WTC11 (cell line): ENCODE measurements around the gene FRMD4A. TPM values are rescaled to one million over a fixed set of nuclear protein-coding genes. Genes with fewer than 3 reads are reported as not detected.

ENCODE experiments used
- ATAC-seq: fragments of 200-7000 bp; cut with Tn5 transposase; 2 replicates; pipeline ENCODE4 v1.10.0; 2021; ENCODE audit warnings: mild to moderate bottlenecking, moderate library complexity
- CTCF ChIA-PET: fragments of 300-600 bp; sonication (Branson Sonifier 250); formaldehyde crosslinking; loops from one replicate; lab custom pipeline; 2021; ENCODE audit warnings: antibody characterized with exemption; lab: Charles Lee
- POLR2A ChIA-PET: fragments of 350-600 bp; sonication (Branson Sonifier 250); formaldehyde crosslinking; loops from one replicate; lab custom pipeline; 2021; ENCODE audit warnings: antibody characterized with exemption; lab: Charles Lee
- DNase-seq: peaks from one replicate; pipeline ENCODE4 v3.0.0; 2021; ENCODE audit warnings: low spot score
- H3K27ac Mint-ChIP-seq: 2 replicates; pipeline ENCODE4 v1.8.0; 2021; ENCODE audit warnings: mixed read lengths
- H3K27me3 Mint-ChIP-seq: 2 replicates; pipeline ENCODE4 v1.8.0; 2021; ENCODE audit warnings: low read depth, mild to moderate bottlenecking, moderate library complexity, mixed read lengths
- H3K36me3 Mint-ChIP-seq: 2 replicates; pipeline ENCODE4 v1.8.0; 2021; ENCODE audit warnings: mixed read lengths
- H3K4me1 Mint-ChIP-seq: 2 replicates; pipeline ENCODE4 v1.8.0; 2022; ENCODE audit warnings: mixed read lengths
- H3K4me3 Mint-ChIP-seq: 2 replicates; pipeline ENCODE4 v1.8.0; 2021; ENCODE audit warnings: mild to moderate bottlenecking, moderate library complexity, mixed read lengths
- H3K9me3 Mint-ChIP-seq: 2 replicates; pipeline ENCODE4 v1.8.0; 2021; ENCODE audit warnings: mixed read lengths
- ATF3 ChIP-seq: sonication (generic); formaldehyde crosslinking; conservative IDR thresholded peaks from 2 replicates; pipeline ENCODE4 v1.8.1; 2022; ENCODE audit warnings: mild to moderate bottlenecking, missing genetic modification reagents
- EMX1 ChIP-seq: fragments of 250-450 bp; sonication (Bioruptor Pico); IDR thresholded peaks from 2 replicates; pipeline ENCODE4 v1.8.0; 2021; ENCODE audit warnings: mild to moderate bottlenecking
- ERG ChIP-seq: fragments of 250-450 bp; sonication (Bioruptor Pico); IDR thresholded peaks from 2 replicates; pipeline ENCODE4 v1.8.0; 2021; ENCODE audit warnings: mild to moderate bottlenecking
- HMGXB4 ChIP-seq: sonication (generic); formaldehyde crosslinking; IDR thresholded peaks from 2 replicates; pipeline ENCODE4 v1.8.1; 2023; ENCODE audit warnings: mild to moderate bottlenecking, moderate library complexity, missing genetic modification reagents
- JAZF1 ChIP-seq: fragments of 250-450 bp; sonication (Bioruptor Pico); IDR thresholded peaks from 2 replicates; pipeline ENCODE4 v1.9.0; 2021; ENCODE audit warnings: moderate library complexity, mild to moderate bottlenecking, inconsistent platforms
- KAT7 ChIP-seq: sonication (generic); formaldehyde crosslinking; IDR thresholded peaks from 2 replicates; pipeline ENCODE4 v1.8.1; 2023; ENCODE audit warnings: missing genetic modification reagents, mild to moderate bottlenecking, borderline replicate concordance
- MAX ChIP-seq: sonication (generic); formaldehyde crosslinking; IDR thresholded peaks from 2 replicates; pipeline ENCODE4 v1.8.0; 2022; ENCODE audit warnings: mild to moderate bottlenecking, missing genetic modification reagents
- NFATC4 ChIP-seq: fragments of 250-450 bp; sonication (Bioruptor Pico); IDR thresholded peaks from 2 replicates; pipeline ENCODE4 v1.9.0; 2021; ENCODE audit warnings: mild to moderate bottlenecking
- NR2C2 ChIP-seq: sonication (generic); formaldehyde crosslinking; IDR thresholded peaks from 2 replicates; pipeline ENCODE4 v1.8.0; 2022; ENCODE audit warnings: mild to moderate bottlenecking, missing genetic modification reagents
- OVOL2 ChIP-seq: fragments of 250-450 bp; sonication (Bioruptor Pico); IDR thresholded peaks from 2 replicates; pipeline ENCODE4 v1.9.0; 2021; ENCODE audit warnings: mild to moderate bottlenecking, borderline replicate concordance
- ZNF219 ChIP-seq: sonication (generic); formaldehyde crosslinking; IDR thresholded peaks from 2 replicates; pipeline ENCODE4 v1.8.0; 2023; ENCODE audit warnings: missing genetic modification reagents, mild to moderate bottlenecking, borderline replicate concordance
- ZNF232 ChIP-seq: sonication (generic); formaldehyde crosslinking; IDR thresholded peaks from 2 replicates; pipeline ENCODE4 v1.8.0; 2022; ENCODE audit warnings: mild to moderate bottlenecking, missing genetic modification reagents
- ZNF281 ChIP-seq: sonication (generic); formaldehyde crosslinking; IDR thresholded peaks from 2 replicates; pipeline ENCODE4 v1.8.0; 2023; ENCODE audit warnings: mild to moderate bottlenecking, missing genetic modification reagents
- ZNF423 ChIP-seq: fragments of 250-450 bp; sonication (Bioruptor Pico); IDR thresholded peaks from 2 replicates; pipeline ENCODE4 v2.1.2; 2022; ENCODE audit warnings: mild to moderate bottlenecking, moderate library complexity
- ZNF671 ChIP-seq: fragments of 250-450 bp; sonication (Bioruptor Pico); IDR thresholded peaks from 2 replicates; pipeline ENCODE4 v1.8.0; 2021; ENCODE audit warnings: mild to moderate bottlenecking
- total RNA-seq: library from RNA; stranded (reverse); gene quantifications from 3 replicates; pipeline ENCODE4 v1.2.3, GENCODE V29; 2021

Gene FRMD4A
- total RNA-seq, 1 experiment from 2014 or later = 35.5 TPM

GRCh38 chr10:13887761-13888160, 443.0 kb downstream of the FRMD4A start:
- ATAC-seq = no peak
- Mint-ChIP-seq H3K27ac (no peak overlapping the region; the same call in 1 of the 2 replicates), H3K27me3 (peaks cover 32% of the 10 kb centered on the region), H3K9me3 (no peaks in the 10 kb centered on the region)
- DNase-seq = no peak
- ChIA-PET CTCF (interaction anchor here (1.8 kb wide), 1 partner anchor 79 kb away, joined by 4 read pairs; no protein-coding TSS in a partner anchor), POLR2A (no interaction called here)
- no peak for TF ChIP-seq NR2C2
- TF ChIP-seq ZNF219 = no peak
- TF ChIP-seq ERG = no peak
- no peak for TF ChIP-seq NFATC4 (CRISPR knock-in tag)
- TF ChIP-seq ZNF423 = no peak
- TF ChIP-seq KAT7 (CRISPR knock-in tag) = no peak
- no peak for TF ChIP-seq HMGXB4
- no peak for TF ChIP-seq EMX1 (CRISPR knock-in tag)
- TF ChIP-seq ZNF281 (CRISPR knock-in tag) = no peak
- no peak for TF ChIP-seq ZNF671 (CRISPR knock-in tag)
- TF ChIP-seq JAZF1 (CRISPR knock-in tag) = no peak
- no peak for TF ChIP-seq OVOL2 (CRISPR knock-in tag)
- no peak for TF ChIP-seq ZNF232 (CRISPR knock-in tag)
- TF ChIP-seq, all 79 proteins: peak for 0
- no peaks in the 10 kb centered on the region for H3K36me3 Mint-ChIP-seq
- H3K4me1 Mint-ChIP-seq = peaks cover 34% of the 10 kb centered on the region
- no peak overlapping the region for H3K4me3 Mint-ChIP-seq

GRCh38 chr10:13885238-13885990, 445.3 kb downstream of the FRMD4A start:
- Mint-ChIP-seq H3K9me3 (no peaks in the 10 kb centered on the region), H3K4me1 (peaks cover 26% of the 10 kb centered on the region), H3K4me3 (no peak overlapping the region), H3K36me3 (no peaks in the 10 kb centered on the region), H3K27me3 (peaks cover 13% of the 10 kb centered on the region), H3K27ac (no peak overlapping the region; the same call in 1 of the 2 replicates)
- ATAC-seq (no peak), DNase-seq (no peak)
- POLR2A ChIA-PET = no interaction called here
- CTCF ChIA-PET = interaction anchor here (0.7 to 1.0 kb wide), 2 partner anchors 9 to 209 kb away, joined by 3 read pairs; no protein-coding TSS in a partner anchor
- no peak for TF ChIP-seq MAX (CRISPR knock-in tag)
- TF ChIP-seq ATF3 = no peak
